ENCODE results near the gene INTS6L. TPM values are rescaled to one million over a fixed set of nuclear protein-coding genes. Genes with fewer than 3 reads are reported as not detected.
A peak's percentile ranks its signal among the peaks of the same experiment; 100 is the strongest.

Gene INTS6L
- total RNA-seq, 1 donor from 2014 or later = 14.6 TPM

DNA sequence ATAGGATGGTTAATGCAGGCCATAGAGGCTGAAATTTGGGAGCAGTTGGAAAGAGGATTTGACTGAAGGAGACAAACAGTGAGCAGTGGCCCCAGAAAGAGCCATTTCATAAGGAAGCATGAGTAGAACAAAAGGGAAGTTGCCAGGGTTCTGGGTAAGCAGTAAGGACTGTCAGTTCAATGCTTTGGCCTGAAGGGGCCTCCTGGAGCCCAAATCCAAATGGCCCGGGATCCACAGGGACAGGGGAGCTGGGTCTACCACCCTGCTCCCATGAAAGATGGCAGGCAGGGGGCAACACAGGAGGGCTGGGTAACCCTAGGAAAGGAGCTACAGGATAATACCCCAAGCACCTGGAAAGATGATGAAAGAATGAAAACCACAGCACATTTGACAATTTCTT, 4.1 kb upstream of the INTS6L start:
- H3K27me3 Mint-ChIP-seq = no peaks in the 10 kb centered on the region
- H3K9me3 Mint-ChIP-seq (ENCODE audit: low read depth) = peaks cover 10% of the 10 kb centered on the region
- H3K4me3 Mint-ChIP-seq (ENCODE audit: low read depth) = no peak overlapping the region
- no peaks in the 10 kb centered on the region for H3K36me3 Mint-ChIP-seq (ENCODE audit: insufficient read depth)
- DNase-seq (ENCODE audit: low spot score, unreplicated experiment) = no peak
- H3K27ac Mint-ChIP-seq = no peak overlapping the region
- H3K4me1 Mint-ChIP-seq (ENCODE audit: low read depth) = peaks cover 2% of the 10 kb centered on the region
- TF ChIP-seq, protein P1, sequence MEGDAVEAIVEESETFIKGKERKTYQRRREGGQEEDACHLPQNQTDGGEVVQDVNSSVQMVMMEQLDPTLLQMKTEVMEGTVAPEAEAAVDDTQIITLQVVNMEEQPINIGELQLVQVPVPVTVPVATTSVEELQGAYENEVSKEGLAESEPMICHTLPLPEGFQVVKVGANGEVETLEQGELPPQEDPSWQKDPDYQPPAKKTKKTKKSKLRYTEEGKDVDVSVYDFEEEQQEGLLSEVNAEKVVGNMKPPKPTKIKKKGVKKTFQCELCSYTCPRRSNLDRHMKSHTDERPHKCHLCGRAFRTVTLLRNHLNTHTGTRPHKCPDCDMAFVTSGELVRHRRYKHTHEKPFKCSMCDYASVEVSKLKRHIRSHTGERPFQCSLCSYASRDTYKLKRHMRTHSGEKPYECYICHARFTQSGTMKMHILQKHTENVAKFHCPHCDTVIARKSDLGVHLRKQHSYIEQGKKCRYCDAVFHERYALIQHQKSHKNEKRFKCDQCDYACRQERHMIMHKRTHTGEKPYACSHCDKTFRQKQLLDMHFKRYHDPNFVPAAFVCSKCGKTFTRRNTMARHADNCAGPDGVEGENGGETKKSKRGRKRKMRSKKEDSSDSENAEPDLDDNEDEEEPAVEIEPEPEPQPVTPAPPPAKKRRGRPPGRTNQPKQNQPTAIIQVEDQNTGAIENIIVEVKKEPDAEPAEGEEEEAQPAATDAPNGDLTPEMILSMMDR (IDR thresholded peaks at IDR 0.05; ENCODE audit: unreplicated experiment) = no peak

DNA sequence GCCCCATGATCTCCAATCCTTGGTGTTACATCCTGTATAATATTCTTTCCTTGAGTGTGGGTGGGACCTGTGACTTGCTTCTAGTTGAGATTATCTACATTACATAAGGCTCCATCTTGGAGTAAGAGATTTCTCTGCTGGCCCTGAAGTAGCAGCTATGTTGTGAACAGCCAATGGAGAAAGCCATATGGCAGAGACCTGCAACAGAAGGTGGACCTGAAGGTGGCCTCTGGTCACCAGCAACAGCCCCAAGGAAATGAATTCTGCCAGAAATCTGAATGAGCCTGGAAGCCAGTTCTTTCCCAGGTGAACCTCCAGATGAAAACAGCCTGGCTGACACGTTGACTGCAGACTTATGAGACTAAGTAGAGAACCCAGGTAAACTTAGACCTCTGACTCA, 2.3 kb upstream of the INTS6L start:
- no peak for DNase-seq (ENCODE audit: low spot score, unreplicated experiment)
- Mint-ChIP-seq H3K27me3 (no peaks in the 10 kb centered on the region), H3K9me3 (ENCODE audit: low read depth) (peaks cover 10% of the 10 kb centered on the region), H3K36me3 (ENCODE audit: insufficient read depth) (no peaks in the 10 kb centered on the region), H3K4me1 (ENCODE audit: low read depth) (peaks cover 7% of the 10 kb centered on the region), H3K4me3 (ENCODE audit: low read depth) (no peak overlapping the region), H3K27ac (no peak overlapping the region)
- TF ChIP-seq, protein P1 (IDR thresholded peaks at IDR 0.05; ENCODE audit: unreplicated experiment) = no peak

DNA sequence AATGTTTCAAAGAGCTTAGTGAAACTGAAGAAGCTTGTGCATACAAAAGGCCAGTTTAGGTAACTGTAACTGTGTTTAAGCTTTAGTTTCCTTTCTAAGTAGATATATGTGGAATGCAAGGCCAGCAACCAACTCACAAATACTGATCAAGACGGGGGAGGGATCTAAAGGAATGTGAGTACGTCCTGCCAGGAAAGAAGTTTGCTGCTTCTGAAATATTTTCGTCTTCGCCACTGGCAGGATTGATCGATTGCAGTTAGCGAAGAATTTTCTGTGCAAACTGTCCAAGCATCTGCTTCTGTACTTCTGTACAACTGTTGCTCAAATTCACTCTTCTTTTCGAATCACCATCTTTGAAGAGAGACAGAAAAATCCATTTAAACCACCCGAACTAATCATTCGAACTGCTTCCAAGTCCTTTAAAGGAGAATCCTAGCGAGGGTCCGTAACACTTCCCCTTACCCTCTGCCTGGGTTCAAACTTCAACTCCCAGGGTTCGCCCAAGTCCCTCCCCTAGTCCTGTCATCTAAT, 373 bp upstream of the INTS6L start:
- DNase-seq (ENCODE audit: low spot score, unreplicated experiment) = no peak
- H3K4me3 Mint-ChIP-seq (ENCODE audit: low read depth) = peak overlapping the region; percentile 84
- TF ChIP-seq, protein P1 (IDR thresholded peaks at IDR 0.05; ENCODE audit: unreplicated experiment) = no peak
- H3K4me1 Mint-ChIP-seq (ENCODE audit: low read depth) = peaks cover 7% of the 10 kb centered on the region
- H3K27me3 Mint-ChIP-seq = no peaks in the 10 kb centered on the region
- H3K9me3 Mint-ChIP-seq (ENCODE audit: low read depth) = peaks cover 4% of the 10 kb centered on the region
- peak overlapping the region; percentile 98 for H3K27ac Mint-ChIP-seq
- no peaks in the 10 kb centered on the region for H3K36me3 Mint-ChIP-seq (ENCODE audit: insufficient read depth)

DNA sequence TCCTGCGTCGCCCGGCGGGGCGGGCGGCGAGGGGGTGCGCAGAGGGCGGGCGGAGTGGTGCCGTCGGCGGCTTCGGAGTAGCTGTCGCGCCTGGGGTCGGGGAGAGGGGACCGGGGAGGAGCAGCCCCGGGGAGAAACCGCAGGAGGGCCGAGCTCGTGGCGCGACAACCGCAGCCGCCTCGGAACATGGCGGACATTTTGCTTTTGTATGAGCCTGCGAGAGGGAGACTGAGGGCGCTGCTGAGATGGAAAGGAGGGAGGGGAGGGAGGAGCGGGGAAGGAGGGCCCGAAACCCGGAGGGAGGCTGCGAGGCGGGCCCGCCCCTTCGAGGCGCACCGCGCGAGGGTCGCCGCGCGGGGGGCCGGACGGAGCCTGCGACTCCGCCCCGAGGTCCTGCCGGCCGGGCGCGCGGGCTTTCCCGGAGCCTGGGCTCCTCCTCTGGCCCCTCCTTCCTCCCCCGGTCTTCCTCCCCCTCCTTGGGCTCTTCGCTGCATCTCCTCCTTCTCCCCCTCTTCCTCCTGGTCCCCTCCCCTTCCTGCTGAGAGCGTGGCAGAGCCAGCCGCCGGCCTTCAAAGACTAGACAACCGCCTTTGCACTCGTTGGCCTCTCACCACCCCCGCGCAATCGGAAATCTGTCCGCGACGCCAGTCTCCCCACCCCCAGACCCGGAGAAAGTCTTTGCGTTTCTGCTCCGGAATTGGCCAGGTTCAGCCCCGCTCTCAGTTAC, 1.1 kb downstream of the INTS6L start:
- no peaks in the 10 kb centered on the region for H3K27me3 Mint-ChIP-seq
- peak; percentile 49 for DNase-seq (ENCODE audit: low spot score, unreplicated experiment)
- H3K36me3 Mint-ChIP-seq (ENCODE audit: insufficient read depth) = peaks cover 3% of the 10 kb centered on the region
- H3K4me3 Mint-ChIP-seq (ENCODE audit: low read depth) = peak overlapping the region; percentile 84
- H3K4me1 Mint-ChIP-seq (ENCODE audit: low read depth) = peaks cover 8% of the 10 kb centered on the region
- TF ChIP-seq, protein P1 (IDR thresholded peaks at IDR 0.05; ENCODE audit: unreplicated experiment) = no peak
- H3K27ac Mint-ChIP-seq = peak overlapping the region; percentile 98
- peaks cover 8% of the 10 kb centered on the region for H3K9me3 Mint-ChIP-seq (ENCODE audit: low read depth)

DNA sequence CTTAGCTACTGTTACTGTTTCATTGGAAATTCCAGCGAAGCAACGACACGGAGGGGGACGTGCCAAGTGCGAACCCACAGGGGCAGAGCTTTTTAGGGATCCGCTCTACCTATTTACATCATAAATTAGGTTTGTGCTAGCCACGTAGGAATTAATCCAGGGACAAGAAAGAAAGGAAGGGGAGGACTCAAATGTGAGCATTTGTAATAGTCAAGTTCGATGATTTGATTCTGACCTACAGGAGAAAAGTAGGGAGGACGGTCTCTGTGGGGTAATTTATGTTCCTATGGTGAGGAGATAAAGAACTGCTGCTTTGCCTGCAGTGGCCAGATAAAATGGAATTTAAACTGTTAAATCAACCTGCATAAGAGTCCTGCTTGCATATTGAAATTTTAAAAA, 1.7 kb downstream of the INTS6L start:
- TF ChIP-seq, protein P1 (IDR thresholded peaks at IDR 0.05; ENCODE audit: unreplicated experiment) = no peak
- Mint-ChIP-seq H3K36me3 (ENCODE audit: insufficient read depth) (peaks cover 3% of the 10 kb centered on the region), H3K27ac (peak overlapping the region; percentile 92), H3K9me3 (ENCODE audit: low read depth) (peaks cover 8% of the 10 kb centered on the region), H3K4me1 (ENCODE audit: low read depth) (peaks cover 8% of the 10 kb centered on the region), H3K27me3 (no peaks in the 10 kb centered on the region), H3K4me3 (ENCODE audit: low read depth) (peak overlapping the region; percentile 84)
- DNase-seq (ENCODE audit: low spot score, unreplicated experiment) = no peak

All from progenitor cell of endocrine pancreas (in vitro differentiated cells).